ENCODE data around the gene PRTFDC1.

- TF ChIP-seq POLR2AphosphoS5 (IDR thresholded peaks at IDR 0.05; ENCODE audit: low read depth, low read length) = no peak
- no peak for TF ChIP-seq POLR2A (IDR thresholded peaks at IDR 0.05; ENCODE audit: low read depth, low read length)
- TF ChIP-seq TAF1 (IDR thresholded peaks at IDR 0.05; ENCODE audit: borderline replicate concordance, low read depth, low read length) = no peak
These were observed 67.6 kb downstream of the PRTFDC1 start for GRCh38 chr10:24884793-24885192.

All from GM12892 (cell line).